Inflammatory macrophage (primary cell): ENCODE measurements around the gene OCIAD1.
"Not testable (repeated sequence)": the region's sequence is repeated elsewhere in the genome, so short reads cannot be mapped to it uniquely, and the experiment has no call there.

Experiments
- DNase-seq, 2 donors: peaks; one replicate each; pipeline ENCODE4 v3.0.0-alpha.2; 2020 to 2022

Gene OCIAD1

GRCh38 chr4:48821431-48821830, 9.5 kb upstream of the OCIAD1 start:
- not testable (repeated sequence) for DNase-seq

DNA sequence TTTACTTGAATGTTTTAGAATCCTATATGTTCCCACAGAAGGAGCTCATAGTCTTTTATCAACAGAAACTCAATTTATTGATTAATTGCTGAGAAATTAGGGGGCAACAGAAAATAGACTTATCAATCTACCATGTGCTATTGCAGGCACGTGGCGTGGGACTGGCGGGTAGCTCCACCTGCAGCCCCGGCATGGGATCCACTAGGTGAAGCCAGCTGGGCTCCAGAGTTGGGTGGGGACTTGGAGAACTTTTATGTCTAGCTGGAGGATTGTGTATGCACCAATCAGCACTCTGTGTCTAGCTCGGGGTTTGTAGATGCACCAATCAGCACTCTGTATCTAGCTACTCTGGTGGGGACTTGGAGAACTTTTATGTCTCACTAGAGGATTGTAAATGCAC, 3.3 kb upstream of the OCIAD1 start:
- DNase-seq, result no peak

DNA sequence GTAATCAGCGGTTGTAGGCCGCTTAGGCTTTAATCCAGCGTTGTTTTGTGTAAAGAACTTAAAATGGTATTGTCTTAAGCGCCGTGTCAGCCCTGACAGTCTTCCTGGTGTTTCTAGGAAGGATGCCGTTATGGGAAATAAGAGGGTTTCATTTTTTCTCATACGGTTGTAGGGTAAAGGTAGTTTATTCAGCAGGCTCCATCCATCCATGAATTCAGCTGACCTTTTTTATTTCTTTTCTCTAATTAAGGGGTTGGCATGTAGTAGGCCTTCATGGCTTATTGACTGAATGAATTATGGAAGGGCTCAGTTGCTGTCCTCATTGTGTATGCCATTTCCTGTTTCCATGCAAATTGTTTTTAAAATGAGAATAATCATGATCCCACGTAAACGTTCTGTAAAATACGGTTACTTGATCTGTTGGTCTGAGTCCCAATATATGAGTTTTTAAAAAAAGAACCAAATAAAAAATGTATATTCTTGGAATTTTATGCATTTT, 693 bp downstream of the OCIAD1 start:
- DNase-seq, result peak in 1 of 2 donors; percentile 20

DNA sequence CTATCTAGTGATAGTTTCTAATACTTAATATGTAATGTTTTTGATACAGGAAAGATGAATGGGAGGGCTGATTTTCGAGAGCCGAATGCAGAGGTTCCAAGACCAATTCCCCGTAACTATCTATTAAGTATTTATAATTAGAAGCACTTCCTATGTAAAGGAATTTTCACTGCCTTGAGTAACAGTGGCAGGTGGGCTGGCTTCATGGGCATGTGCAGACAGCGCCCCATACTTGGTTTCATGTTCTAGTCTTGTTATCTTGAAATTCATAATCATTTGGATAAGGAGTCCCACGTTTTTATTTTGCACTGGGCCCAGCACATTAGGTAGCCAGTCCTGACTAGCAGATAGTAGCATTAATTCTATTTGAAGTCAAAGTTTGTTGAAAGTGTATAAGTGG, 1.7 kb downstream of the OCIAD1 start:
- DNase-seq, result no peak

- DNase-seq, result no peak
These were observed 5.8 kb downstream of the OCIAD1 start for GRCh38 chr4:48836658-48837057.

DNA sequence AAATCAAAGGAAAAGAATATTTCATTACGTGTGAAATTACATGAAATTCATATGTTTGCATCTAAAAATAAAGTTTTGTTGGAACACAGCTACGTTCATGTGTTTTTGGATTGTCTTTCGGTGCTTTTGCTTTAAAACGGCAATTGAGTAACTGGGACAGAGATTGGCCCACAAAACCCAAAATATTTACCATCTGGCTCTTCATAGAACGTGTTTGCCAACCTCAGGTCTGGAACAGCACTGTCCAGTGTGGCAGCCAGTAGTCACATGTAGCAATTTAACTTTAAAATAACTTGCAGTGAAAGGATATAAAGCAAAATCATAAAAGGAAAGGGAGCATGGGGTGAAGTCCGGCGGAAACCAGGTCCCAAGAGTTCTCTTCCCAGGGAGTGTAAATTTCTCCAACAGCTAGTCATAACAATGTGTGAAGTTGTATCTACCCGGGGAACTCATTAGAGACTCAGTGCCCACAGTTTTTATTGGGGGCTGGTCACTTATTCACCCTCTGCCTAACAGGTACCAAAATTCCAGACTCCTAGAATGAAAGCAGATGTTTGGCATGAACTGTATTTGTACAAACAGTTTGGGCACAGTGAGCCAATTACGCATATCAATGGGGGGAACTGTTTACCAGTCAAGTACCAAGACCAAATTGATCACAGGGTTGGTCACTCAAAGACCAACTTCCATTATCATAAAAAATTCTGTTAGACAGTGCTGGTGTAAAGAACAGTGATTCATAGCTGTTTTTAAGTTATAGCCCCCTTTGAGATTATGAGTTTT, 10.3 kb downstream of the OCIAD1 start:
- DNase-seq, result no peak

GRCh38 chr4:48844843-48845242, 14.0 kb downstream of the OCIAD1 start:
- DNase-seq, result no peak

DNA sequence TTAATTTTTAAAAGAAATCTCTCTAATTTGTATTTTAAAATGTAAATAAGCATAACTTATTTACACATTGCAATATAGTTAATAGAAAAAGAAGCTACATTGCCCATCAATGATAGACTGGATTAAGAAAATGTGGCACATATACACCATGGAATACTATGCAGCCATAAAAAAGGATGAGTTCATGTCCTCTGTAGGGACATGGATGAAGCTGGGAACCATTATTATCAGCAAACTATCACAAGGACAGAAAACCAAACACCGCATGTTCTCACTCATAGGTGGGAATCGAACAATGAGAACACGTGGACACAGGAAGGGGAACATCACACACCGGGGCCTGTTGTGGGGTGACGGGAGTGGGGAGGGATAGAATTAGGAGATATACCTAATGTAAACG, 17.9 kb downstream of the OCIAD1 start:
- DNase-seq, result not testable (repeated sequence)

- DNase-seq, result no peak
These were observed 20.8 kb downstream of the OCIAD1 start for GRCh38 chr4:48851651-48852050.

GRCh38 chr4:48853604-48854394, 22.9 kb downstream of the OCIAD1 start:
- DNase-seq, result no peak

- DNase-seq, result no peak
These were observed 23.5 kb downstream of the OCIAD1 start for GRCh38 chr4:48854395-48854683.

DNA sequence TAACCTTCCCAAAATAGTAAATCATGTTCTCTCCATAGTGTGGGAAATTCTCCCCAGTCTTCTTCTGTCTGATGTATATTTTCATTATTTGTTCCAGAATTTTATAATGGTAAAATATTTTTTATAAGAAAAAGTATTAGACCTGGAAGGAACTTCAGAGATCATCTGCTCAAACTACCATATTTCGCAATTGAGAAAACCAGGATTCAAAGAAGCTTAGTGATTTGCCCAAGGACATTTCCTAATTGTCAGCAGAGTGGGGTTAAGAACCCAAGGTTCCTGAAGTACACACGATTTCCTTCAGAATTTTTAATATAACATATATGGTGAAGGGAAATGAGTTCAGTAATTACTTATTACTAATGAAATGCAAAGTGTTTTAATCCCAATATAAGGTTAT, 24.1 kb downstream of the OCIAD1 start:
- no peak for DNase-seq

GRCh38 chr4:48858130-48858529, 27.2 kb downstream of the OCIAD1 start:
- peak in 1 of 2 donors; percentile 3 for DNase-seq

- no peak for DNase-seq
These were observed 31.1 kb downstream of the OCIAD1 start for GRCh38 chr4:48862038-48862437.

DNA sequence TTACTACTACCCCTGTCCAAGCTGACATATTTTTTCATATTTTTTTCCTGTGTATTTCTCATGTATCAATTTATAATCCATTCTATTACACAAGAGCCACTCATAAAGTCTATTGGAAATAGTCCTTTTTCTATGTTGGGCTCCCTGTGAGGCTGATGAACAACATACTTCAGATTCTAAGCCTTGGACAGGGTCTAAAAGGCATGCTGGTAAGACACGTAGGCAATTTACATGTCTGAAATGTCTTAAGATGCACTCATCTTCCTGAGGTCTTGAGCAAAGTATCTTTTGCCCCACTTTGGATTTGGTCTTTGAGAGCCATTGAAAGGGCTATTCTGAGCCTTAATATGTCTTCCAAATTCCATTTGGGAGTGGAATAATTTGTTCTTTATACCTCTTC, 31.8 kb downstream of the OCIAD1 start:
- DNase-seq, result no peak

DNA sequence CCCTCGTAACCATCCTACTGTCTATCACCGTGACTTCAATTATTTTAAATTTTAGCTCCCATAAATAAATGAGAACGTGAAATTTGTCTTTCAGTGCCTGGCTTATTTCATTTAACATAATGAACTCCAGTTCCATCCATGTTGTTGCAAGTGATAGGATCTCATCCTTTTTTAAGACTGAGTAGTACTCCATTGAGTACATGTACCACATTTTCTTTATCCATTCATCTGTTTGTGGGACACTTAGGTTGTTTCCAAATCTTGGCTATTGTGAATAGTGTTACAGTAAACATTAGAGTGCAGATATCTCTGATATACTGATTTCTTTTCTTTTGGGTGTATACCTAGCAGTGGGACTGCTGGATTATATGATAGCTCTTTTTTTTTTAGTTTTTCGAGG, 32.8 kb downstream of the OCIAD1 start:
- DNase-seq, result no peak

DNA sequence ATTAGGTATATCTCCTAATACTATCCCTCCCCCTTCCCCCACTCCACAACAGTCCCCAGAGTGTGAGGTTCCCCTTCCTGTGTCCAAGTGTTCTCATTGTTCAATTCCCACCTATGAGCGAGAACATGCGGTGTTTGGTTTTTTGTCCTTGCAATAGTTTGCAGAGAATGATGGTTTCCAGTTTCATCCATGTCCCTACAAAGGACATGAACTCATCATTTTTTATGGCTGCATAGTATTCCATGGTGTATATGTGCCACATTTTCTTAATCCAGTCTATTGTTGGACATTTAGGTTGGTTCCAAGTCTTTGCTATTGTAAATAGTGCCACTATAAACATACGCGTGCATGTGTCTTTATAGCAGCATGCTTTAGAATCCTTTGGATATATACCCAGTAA, 33.8 kb downstream of the OCIAD1 start:
- not testable (repeated sequence) for DNase-seq

GRCh38 chr4:48877827-48878535, 47.1 kb downstream of the OCIAD1 start:
- DNase-seq, result no peak

GRCh38 chr4:48879561-48880442, 48.9 kb downstream of the OCIAD1 start:
- DNase-seq, result no peak

DNA sequence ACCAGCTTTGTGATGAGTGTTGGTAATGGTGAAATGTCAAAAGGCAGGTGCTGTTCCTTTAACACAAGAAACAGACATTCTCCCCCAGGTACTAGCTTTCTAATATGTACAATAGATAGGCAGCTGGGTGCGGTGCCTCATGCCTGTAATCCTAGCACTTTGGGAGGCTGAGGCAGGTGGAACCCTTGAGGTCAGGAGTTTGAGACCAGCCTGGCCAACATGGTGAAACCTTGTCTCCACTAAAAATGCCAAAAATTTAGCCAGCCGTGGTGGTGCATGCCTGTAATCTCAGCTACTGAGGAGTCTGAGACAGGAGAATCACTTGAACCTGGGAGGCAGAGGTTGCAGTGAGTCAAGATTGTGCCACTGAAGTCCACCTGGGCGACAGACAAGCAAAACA, 50.8 kb downstream of the OCIAD1 start:
- DNase-seq, result not testable (repeated sequence)

DNA sequence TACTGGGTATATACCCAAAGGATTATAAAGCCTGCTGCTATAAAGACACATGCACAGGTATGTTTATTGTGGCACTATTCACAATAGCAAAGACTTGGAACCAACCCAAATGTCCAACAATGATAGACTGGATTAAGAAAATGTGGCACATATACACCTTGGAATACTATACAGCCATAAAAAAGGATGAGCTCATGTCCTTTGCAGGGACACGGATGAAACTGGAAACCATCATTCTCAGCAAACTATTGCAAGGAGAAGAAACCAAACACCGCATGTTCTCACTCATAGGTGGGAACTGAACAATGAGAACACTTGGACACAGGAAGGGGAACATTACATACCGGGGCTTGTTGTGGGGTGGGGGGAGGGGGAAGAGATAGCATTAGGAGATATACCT, 58.9 kb downstream of the OCIAD1 start:
- not testable (repeated sequence) for DNase-seq

DNA sequence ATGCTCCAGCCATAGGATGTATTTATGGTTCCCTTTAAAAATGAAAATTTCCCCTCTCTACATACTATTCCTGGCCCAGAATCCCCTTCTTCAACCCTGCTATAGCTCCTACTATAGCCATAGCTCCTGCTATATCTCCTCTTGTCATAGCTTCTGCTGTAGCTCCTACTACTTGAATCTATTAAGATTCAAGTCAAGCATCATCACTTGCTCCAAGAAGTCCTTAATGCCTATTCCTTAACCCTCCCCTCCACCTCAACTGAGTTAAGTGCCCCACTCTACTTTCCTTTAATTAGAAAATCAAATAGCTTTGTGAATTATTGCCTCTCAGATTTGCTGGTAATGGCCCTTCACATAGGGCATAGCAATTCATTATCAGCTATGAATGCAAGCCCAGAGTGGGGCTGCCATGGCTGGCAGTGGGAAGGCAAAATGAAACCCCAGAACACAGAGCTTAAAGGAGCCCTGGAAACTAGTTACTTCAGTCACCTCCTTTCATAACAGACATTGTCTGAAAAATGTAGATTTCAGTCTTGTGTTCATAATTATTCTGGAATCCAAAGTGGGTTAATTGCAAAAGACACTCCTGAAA, 60.2 kb downstream of the OCIAD1 start:
- DNase-seq, result no peak
